GM21515 (cell line): ENCODE data around the gene LMBR1.
"Not testable (repeated sequence)": the region's sequence is repeated elsewhere in the genome, so short reads cannot be mapped to it uniquely, and the experiment has no call there.

Experiments used
- ATAC-seq: cut with Tn5 transposase; IDR thresholded peaks from one replicate; pipeline ENCODE4 v1.9.1; 2021; ENCODE audit not compliant: unreplicated experiment

LMBR1 gene

DNA sequence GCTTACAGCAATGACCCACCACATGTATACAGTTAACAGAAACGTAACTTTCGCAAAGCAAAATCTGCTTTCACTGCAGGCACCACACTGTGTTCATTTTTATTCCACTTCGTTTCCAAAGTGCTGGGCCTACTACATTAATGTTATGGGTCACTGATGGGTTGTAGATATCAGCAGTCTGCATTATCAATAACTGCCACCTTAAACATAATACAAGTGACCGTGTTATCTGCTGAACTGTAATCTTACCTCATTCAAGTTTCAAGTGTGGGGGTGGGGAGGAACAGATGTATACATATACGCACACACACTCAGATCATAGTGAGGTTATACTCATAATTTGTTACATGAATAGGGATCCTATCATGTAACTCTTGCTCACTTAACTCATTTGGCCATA, 231.3 kb downstream of the LMBR1 start:
- no peak for ATAC-seq

DNA sequence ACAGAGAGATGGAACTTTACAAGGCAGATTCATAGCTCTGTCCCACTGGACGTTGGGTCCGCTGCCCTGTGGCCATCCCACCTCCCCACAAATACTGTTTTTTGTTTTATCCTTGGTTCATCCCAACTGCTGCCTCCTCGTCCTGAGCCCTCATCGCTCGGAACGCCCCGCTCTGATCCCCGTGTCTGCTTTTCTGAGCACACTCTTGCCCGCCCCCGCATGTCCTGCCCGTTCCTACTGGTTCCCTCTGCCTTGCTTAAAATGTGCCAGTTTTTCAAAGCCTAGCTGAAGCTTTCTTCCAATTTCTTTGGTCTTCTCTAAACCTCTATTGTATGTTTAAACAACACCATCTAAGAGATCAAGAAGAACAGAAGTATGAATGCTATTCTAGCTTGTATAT, 233.0 kb downstream of the LMBR1 start:
- ATAC-seq = no peak

DNA sequence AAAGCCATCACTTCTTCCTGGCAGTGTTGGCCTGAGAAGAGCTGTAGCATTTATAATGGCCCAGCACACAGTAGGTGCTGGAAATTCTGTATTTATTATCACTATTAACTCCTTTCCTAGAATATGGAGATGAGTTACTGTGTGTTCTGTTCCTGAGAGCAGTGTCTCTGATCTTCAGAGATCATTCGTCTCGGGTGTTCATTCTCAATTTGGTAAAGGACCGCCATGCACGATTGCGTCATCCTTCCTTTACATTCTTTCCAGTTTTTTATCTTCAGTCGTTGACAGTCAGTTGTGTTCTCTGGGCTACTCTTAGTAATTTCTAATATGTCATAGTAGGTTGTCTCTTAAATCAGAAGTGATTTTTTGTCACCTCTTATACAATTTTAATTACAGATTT, 233.8 kb downstream of the LMBR1 start:
- no peak for ATAC-seq

DNA sequence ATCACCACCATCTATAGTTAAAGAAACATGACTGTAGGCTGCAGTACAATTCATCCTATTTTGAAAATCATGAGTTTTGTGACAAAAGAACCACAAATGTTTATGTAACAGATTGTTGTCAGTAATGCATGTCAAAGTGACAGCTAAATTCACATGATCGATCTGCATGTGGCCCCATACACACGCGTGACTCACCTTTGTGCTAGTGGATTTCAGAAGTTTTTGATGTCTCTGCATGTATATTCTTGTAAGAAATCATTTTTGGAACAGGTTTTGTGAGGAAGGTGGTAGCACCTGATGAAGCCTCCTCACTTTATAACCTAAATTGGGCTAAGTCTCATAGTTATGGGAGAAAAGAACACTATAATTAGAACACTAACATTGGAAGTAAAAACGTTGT, 235.3 kb downstream of the LMBR1 start:
- no peak for ATAC-seq

DNA sequence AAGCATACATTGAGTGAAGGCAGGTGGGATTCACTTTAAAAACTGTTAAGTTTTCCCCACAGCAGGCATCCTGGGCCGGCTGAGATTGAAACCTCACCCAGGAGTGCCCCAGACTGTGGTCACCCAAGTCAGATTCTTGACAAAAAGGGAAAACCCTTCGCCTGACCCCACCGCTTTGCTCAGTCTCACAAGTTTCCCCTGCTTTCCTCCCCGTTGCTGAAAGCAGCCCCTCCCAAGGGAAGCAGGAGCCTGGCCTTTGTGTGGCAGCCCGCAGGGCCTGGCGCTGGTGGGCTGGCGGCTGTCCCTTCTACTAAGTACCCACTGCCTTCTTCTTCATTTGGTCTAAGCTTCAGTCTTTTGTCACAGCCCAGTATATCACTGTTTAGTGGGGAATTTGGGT, 236.4 kb downstream of the LMBR1 start:
- no peak for ATAC-seq

DNA sequence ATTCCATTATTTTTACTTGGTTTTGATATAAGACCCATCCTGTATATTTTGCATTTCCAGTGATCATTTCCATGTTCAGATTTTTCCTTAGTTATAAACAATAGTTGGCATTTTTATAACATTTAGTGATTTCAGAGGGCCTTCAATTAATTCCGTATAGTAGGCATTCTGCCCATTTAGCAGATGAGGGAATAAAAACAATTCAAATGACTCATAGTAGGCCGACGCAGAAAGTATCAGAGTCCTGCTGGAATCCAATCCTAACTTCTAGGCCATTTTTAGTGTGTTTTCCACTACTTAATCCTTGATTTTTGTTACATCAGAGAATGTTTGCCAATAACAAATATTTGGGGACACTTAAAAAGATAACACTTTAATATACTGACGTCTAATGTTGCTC, 237.0 kb downstream of the LMBR1 start:
- ATAC-seq = no peak

DNA sequence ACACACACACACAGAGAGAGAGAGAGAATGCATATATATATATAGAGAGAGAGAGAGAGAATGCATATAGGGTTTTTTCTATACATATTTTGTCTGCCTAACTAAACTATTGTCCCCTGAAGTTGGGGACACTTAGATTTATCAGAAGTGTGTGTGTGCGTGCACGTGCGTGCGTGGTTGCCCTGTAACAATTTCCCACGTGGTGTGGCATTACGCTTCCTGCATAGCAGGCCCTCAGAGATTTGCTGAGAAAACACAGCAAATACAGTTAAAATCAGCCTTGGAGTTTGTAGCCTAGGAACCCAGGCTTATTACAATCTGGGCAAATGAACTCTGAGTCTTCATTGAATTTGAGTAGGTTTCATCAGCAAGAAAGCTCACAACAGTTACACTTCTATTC, 237.7 kb downstream of the LMBR1 start:
- no peak for ATAC-seq

DNA sequence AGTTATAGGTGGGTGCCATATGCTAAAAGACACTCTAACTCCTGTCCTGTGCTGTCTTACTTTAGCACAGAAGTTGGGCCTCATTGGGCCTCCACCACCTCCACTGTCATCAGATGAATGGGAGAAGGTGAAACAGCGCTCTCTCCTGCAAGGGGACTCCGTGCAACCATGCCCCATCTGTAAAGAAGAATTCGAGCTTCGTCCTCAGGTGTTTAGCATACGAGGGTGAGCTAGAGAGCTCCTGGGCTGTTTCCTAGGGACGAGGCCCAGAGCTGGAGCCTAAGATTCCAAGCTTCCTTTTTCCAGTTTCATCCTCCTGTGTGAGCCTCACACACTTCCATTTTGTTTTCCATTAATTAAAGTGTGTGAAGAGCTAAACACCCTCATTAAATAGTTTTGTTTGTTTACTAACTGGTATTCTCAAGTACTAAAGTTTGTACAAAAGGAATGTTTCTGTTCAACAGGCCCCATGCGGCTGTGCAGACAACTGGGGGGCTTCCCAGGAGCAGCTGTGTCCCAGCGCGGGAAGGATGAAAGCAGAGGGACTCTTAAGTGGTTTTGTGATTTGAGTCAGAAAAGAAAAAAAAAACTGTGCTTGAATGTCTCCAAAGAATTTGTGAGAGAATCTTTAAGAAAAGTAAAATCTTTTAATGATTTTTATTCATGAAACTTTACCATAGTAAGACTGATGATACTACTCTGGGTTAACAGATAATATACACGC, 238.3 kb downstream of the LMBR1 start:
- no peak for ATAC-seq

DNA sequence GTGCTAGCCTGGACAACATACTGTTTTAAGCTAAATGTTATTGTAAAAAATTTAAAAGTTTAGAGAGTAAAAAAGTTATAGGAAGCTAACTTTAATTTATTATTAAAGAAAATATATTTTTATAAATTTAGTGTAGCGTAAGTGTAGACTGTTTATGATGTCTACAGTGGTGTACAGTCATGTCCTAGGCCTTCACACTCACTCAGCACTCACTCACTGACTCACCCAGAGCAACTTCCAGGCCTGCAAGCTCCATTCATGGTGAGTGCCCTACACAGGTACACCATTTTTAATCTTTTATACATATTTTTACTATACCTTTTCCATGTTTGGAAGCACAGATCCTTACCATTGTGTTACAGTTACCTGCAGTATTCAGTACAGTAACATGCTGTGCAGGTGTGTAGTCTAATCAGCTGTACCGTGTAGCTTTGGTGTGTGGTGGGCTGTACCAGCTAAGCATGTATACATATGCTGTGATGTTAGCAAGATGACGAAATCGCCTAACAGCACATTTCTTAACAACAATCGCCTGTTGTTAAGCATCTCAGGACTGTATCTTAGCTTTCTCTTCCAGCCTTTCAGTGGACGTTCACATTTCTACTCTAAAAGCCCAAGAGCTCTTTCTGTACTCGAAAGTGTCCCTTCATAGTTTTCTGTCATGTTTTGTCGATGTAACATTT, 240.0 kb downstream of the LMBR1 start:
- no peak for ATAC-seq

DNA sequence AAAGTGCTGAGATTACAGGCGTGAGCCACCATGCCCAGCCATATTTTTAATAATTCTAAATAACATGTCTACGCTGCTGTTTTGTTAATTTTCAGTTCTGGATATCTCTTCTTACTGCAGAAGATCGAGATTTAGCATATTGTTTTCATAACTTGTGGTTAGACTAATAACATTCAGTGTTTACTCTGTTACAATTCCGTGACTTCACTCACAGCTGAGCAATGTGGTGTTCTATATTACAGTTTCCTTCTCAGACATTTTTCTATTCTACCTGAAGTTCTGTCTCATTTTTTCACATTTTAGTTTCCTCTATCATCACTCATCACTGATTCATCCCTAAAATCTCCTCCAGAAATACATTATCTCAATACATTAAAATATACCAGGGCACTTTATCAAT, 241.5 kb downstream of the LMBR1 start:
- ATAC-seq = no peak

DNA sequence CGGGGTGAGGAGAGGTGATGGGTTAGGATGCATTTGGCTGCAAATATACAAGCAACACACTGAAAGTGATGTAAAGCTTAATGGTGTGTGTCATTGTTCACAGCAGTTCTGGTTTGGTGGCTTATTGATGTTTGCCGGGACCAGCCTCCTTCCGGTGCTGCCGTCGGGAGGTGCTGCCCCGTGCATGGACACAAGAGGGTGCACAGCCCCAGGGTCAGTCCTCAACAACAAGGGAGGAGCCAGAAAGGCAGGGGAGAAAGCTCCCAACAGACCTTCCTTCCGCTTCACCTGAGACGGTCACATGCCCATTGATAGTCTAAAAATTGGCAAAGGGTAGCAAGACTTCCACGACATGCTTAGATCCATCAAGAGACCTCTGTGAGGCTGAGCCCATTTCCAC, 242.9 kb downstream of the LMBR1 start:
- no peak for ATAC-seq

DNA sequence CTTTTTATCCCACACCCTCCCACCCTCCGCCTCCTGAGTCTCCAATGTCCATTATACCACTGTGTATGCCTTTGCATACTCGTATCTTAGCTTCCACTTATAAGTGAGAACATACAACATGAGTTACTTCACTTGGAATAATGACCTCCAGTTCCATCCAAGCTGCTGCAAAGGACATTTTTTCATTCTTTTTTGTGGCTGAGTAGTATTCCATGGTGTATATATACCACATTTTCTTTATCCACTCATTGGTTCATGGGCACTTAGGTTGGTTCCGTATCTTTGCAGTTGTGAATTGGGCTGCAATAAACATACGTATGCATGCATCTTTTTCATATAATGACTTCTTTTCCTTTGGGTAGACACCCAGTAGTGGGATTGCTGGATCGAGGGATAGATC, 245.7 kb downstream of the LMBR1 start:
- ATAC-seq = not testable (repeated sequence)

DNA sequence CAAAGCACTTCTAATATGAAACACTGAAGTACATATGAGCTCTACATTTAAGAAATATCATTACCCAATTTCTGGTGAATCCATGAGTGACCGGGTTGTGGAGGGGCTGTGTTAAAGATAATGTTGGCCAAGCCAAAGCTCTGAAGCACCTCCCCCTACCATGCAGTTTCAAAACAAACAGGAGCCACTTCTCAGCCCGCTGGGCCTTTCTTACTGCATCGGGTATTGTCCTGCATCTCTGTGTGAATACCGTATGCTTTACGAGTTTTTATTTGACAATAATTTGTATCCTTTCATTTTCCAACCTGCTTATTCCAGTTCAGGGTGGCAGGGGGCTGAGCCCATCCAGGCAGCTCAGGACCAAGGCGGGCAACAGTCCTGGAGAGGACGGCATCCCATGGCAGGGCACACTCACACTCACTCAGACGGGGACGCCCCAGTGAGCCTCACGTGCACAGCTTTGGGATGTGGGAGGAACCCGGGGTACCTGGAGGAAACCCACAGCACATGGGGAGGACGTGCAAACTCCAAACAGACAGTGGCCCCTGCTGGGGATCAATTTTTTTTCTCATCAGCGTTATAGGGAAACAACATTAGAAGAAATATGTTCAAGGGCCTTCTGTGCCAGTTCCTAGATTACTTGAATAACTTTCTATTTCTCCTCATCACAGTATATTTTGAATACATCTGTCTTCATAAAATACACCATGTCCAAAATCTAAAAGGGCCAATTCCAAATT, 250.5 kb downstream of the LMBR1 start:
- no peak for ATAC-seq

DNA sequence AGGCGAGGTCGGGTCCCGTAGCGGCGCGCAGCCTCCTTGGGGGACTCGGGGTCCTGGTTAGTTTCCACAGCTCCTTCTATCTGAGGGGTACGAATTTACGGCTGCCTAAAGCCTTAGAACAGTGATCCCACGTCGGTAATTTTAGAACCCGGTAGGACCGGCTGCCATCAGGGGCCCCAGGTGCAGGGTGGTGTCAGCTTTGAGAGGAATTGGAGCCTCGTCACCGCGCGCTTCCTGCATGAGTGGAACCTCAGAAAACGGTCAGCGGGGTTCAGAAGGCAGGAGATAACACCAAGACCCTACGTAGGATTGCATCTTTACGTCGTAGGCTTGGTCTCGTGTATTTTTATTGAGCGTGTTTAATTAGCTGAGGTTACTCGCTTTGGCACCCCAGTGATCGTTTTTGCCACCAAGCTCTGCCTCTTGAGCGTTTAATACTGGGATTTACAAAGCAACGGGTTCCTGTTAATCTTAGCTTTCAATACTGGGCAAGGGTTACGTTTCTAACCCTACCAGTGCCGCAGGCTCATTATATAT, 252.0 kb downstream of the LMBR1 start:
- peak; percentile 66 for ATAC-seq

DNA sequence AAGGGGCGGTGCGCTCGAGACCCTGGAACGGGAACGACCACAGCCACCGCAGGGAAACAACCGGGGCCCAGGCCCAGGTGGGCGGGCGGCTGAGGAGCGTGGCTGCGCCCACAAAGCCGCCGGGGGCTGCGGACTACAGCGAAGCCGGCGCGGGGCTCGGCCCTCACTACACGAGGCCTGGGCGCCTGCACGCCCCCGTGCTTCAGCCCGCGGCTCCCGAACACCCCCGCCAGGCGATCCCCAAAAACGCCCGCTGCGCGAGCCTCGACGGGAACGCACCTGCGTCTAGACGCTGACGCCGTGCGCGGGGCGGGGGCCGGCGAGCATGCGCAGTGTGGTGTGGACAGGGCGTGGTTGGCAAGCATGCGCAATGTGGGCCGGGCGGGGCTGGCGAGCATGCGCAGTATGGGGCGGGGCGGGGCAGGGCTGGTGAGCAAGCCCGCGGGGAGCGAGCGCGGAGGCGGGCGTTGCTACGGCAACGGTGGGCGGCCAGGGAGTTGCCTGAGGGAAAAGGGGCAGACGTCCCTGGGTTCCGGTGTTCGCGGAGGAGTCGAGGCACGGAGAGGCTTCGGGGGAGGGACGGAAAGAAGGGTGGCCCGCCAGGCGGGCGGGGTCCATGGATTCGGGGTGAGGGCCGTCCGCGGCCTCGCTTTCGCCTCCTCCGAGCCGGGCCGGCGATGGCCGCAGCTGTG, 252.6 kb downstream of the LMBR1 start, which contains the start of gene RNF32:
Gene RNF32 (plus strand): TSS at position 518 of the 692 bp plus-strand sequence. CDS start 3,104 bp downstream, outside the sequence.
- ATAC-seq = peak; percentile 76

DNA sequence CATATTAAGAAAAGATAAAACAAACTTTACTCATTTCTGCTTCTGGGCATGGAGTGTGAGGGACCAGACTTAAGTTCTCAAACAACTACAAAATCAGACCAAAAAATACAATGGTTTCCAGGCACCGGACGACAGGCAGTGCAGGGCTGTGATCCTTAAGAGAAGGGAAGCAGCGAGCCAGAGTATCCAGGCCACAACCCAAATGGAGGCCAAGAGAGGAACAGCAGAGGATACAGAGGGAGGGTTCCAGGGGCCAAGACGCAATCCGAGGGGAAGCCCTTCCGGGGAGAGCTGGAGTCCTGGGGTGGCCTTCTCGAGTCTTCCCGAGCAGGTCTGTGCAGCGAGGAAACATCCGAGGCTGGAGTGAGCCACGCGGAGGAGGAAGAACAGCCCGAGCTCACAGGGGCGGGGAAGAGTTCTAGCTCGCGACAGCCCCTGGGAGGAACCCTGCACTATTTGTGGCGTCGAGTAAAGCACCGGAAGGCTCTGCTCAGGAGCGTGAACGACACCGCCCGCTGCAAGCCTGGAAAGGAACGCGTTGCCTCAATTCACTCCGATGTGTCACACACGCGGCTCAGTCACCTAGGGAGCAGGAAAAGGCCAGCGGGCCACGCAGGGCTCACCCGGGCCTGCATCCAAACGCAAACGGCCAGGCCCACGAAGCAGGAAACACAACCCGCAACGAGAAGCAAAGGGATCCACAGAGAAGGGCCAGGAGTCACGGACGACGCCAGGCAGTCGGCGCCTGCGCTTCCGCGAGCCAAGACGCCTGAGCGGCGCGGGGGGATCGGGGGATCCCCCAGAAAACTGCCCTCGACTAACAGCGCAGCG, 253.3 kb downstream of the LMBR1 start:
- no peak for ATAC-seq

DNA sequence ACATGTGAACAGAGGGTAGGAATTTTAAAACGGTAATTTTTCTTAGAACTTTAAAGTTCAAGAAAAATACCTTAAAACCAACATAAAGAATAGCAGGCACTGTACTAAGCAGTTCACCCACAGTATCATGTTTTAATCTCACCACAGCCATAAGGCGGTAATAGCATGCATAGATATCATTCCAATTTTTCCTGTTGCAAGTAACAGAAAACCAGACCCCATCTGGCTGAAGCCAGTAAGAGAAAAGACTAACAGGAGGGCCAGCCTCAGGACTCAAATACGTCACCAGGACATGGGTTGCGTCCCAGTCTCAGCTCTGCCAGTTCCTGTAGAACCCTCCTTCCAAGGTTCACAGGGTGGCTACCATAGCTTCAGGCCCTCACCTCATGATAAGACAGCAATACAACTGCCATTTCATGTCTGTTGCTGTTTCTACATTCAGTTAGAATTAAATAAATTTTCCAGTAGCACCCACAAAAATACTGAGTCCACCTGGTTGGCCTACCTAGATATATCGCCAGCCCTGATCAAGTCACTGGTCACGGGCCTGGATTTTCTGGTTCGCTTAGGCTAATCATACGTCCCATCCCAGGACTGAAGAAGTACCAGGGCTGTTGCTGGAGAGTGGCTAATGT, 254.4 kb downstream of the LMBR1 start:
- no peak for ATAC-seq

DNA sequence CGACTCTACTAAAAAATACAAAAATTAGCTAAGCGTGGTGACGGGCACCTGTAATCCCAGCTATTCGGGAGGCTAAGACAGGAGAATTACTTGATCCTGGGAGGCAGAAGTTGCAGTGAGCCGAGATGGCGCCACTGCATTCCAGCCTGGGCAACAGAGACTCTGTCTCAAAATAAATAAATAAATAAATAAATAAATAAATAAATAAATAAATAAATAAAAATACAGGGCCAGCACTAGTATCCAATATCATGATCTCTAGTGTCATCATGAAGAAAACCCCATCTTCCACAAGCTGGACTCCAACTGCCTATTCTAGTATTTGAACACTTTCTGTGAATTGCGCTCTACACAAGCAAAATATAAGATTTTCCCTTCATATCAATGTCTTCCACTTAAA, 255.9 kb downstream of the LMBR1 start:
- ATAC-seq = not testable (repeated sequence)

DNA sequence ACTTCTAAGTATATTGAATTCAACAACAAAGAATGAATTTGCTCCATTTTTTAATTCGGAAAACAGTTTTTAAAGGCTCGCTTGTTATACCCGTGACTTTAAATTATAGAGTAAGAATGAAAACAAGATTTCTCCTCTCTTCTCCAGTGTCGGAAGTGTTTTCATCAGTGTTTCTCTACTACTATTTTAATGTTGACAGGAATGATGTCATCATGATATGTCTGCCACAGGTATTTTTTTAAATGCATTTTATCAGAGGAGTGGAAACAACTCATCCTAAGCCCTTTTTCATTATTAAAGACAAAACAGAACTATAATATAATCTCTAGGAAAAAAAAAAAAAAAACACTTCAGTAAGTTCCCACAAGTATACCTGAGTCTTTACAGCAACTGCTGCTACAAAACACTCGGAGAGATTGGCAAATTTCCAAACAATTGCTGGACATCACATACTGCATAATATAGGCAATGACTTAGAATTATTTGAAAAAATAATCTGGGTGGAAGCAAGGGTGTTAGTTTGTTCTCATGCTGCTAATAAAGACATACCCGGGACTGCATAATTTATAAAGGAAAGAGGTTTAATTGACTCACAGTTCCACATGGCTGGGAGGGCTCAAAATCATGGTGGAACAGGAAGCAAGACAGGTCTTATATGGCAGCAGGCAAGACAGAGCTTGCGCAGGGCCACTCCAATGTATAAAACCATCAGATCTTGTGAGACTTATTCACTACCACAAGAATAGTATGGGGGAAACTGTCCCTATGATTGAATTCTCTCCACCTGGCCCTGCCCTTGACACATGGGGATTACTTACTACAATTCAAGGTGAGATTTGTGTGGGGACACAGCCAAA, 257.2 kb downstream of the LMBR1 start:
- ATAC-seq = no peak
